HT-29 (cell line): ENCODE results near the gene PIK3R1. TPM values are rescaled to one million over a fixed set of nuclear protein-coding genes. Genes with fewer than 3 reads are reported as not detected.
"Not testable (repeated sequence)": the region's sequence is repeated elsewhere in the genome, so short reads cannot be mapped to it uniquely, and the experiment has no call there.

Source experiments
- DNase-seq: peaks from one replicate; pipeline ENCODE4 v3.0.0-alpha.2; 2015; ENCODE audit warnings: low spot score
- total RNA-seq: library from RNA; depleted of rRNA; stranded (reverse); fragments of >200 nt; shearing (Covaris generic); gene quantifications from 2 replicates; pipeline ENCODE4 v1.2.3, GENCODE V29; 2014

PIK3R1 gene
- total RNA-seq, 1 experiment from 2014 or later = 31.3 TPM

- no peak for DNase-seq
Observed at GRCh38 chr5:68193481-68194036, 22.0 kb upstream of the PIK3R1 start.

DNA sequence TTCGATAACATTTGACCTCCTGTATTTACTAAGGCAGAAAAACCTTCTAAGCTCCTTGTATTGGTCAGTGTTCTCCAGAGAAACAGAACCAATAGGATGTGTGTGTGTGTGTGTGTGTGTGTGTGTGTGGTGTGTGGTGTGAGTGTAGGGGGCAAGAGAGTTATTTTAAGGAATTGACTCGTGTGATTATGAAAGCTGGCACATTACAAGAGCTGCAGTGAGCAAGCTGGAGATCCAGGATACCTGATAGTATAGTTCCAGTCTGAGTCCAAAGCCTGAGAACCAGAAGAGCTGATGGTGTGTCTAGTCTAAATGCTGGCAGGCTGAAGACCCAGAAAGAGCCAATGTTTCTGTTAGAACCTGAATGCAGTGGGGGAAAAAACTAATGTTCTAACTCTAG is 21.2 kb upstream of the PIK3R1 start:
- DNase-seq = no peak

DNA sequence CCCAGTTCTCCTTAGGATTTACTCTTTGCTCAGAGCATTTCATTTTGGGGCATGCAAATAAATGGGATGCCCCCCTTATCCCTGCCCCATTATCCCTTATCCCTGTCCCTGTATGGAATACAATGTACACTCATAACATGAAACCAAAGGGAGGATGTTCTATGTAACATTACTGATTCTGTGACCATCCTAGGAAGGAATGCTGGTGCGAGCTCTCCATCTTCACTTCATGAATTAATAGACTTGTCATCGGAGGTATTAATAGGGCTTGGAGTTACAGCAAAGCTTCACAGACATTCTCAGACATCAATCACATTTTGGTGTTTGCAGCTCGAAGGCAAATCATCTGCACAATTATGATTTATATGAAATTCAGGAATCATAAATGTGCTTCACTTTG is 20.4 kb upstream of the PIK3R1 start:
- DNase-seq = no peak

DNA sequence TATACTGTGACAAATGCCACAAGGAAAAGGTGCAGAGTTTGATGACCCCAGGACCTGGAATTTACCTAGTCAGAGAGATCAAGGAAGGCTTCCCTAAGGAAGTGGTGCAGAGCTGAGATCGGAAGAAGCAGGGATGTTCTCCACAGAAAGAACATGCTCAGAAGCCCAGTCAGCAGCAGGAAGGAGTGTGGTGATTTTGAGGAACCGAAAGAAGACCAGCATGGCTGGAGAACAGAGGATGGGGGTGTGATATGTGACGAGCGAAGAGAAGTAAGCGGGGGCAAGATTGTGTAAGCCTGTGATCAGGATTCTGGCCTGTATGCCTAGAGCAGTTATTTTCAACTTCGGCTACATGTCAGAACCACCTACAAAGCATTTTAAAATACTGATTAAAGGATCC is 18.7 kb upstream of the PIK3R1 start:
- DNase-seq = no peak

- DNase-seq = no peak
Observed at GRCh38 chr5:68200288-68200687, 15.3 kb upstream of the PIK3R1 start.

DNA sequence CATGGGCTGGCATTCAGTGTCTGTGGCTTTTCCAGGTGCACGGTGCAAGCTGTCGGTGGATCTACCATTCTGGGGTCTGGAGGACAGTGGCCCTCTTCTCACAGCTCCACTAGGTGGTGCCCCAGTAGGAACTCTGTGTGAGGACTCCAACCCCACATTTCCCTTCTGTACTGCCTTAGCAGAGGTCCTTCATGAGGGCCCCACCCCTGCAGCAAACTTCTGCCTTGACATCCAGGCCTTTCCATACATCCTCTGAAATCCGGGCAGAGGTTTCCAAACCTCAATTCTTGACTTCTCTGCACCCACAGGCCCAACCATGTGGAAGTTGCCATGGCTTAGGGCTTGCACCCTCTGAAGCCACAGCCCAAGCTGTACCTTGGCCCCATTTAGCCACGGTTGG is 4.9 kb upstream of the PIK3R1 start:
- DNase-seq = not testable (repeated sequence)

GRCh38 chr5:68214482-68215207 is 911 bp upstream of the PIK3R1 start:
- peak; percentile 29 for DNase-seq

GRCh38 chr5:68215898-68216244 is 315 bp downstream of the PIK3R1 start:
- no peak for DNase-seq

- DNase-seq = peak; percentile 48
Observed at GRCh38 chr5:68216245-68217046, 890 bp downstream of the PIK3R1 start.

DNA sequence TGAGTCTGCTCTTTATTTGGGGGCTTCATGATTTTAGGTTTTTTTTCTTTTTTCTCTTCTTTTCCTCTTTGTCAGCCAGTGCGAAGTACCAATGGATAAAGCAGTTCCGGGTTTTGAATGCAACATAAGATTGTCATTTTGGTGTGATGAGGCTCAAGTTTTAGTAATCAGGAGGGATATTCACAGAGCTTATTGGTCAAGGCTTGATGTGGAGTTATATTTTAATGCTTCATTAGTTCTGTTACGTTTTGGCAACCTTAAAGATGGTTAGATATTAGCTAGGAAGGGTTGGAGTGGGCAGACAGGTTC is 1.4 kb downstream of the PIK3R1 start:
- DNase-seq = no peak

GRCh38 chr5:68217528-68217927 is 2.0 kb downstream of the PIK3R1 start:
- no peak for DNase-seq

DNA sequence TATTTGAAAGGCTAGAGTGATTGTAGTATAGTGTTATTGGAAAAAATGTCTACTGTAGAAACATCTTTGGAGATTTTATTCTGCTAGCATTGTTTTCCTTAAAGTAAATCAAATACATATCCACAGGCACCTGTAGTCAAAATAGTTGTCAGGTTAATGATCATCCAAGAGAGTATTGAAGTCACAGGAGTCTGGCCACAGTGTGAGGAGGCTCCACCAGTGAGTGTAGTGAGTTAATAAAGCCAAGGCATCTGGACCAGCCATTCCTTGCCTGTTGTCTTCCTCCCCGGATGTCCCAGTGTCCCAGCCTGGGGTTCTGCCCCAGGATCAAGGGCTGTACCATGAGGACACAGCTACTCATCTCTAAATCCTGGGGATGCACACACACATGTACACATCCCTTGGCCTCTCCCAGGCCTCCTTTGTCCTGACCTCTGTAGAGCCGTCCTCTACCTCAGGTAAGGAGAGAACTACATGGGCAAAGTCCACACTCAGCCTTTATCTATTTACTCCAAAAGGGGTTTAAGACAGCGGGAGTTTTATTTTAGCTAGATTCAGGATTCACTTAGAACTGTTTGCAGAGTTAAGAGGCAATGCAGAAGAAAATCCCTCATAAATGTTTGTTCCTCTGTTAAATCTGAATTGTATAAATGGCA is 3.7 kb downstream of the PIK3R1 start:
- peak; percentile 19 for DNase-seq

DNA sequence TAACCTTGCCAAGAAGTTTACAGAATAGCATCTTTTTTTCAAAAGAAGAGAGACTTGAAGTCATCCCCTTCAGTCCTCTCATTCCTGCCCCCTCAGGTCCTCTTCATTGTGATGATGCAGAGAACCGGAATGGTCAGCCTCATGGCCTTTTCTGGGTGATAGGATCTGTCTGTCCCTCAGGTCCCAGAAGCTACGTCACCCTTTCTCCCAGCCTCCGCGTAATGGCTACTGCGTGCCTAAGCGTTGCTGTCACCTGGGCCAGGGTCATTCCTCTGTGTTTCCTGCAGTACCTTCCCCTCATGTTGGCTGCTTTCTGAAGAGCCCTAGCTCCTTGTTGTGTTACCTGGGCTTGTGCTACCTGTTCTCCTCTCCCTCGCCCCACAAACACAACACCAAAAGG is 4.7 kb downstream of the PIK3R1 start:
- DNase-seq = no peak

DNA sequence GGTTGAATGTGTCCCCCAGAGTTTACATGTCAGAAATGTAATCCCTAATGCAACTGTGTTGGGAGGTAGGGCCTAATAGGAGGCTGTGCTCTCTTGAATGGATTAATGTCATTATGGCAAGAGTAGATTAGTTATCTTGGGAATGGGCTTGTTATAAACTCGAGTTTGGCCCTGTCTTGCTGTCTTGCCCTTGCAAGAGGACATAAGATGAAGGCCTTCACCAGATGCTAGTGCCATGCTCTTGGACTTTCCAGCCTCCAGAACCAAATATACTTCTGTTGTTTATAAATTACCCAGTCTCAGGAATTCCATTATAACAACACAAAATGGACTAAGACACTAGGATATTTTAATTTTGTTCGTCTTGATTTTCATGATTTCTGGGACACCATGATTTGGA is 5.4 kb downstream of the PIK3R1 start:
- no peak for DNase-seq

DNA sequence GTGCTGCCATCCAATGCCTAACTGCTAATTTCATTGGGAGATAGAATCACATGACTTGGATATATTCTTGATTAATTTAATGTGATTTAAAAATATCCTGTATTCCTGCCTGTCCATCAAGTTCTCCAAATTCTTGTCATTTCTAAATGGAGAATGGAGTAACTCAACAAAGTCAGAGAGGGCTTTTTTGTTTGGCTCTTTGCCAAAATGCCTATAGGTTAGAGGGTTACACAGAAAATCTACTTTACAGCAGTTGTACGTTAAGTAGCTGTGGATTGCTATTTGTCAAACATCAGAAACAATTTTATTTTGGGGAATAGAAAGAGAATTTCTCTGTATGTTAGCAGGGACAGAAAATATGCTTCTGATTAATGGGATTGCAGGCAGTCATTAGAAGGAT is 5.9 kb downstream of the PIK3R1 start:
- DNase-seq = no peak

GRCh38 chr5:68222310-68222709 is 6.8 kb downstream of the PIK3R1 start:
- DNase-seq = no peak

DNA sequence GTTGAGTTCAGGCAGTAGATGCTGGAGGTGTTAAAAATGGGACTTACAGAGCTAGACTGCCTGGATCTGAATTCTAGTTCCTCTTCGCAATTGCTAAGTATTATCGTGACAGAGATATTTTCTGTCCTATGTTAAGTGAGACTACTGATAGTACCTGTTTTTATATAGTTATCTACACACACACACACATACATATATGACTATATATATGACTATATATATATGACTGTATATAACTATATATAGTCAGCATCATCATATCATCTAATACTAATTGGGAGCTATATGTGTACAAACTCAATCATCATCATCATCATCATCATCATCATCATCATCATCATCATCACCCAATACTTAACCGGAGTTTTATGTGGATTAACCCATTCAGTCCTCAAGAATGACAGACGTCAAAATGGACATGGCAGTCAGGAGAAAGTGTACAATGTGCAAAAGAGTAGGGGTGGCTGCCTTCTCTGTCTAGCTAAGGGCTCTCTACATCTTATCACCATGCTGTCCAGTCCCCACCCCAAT is 7.3 kb downstream of the PIK3R1 start:
- DNase-seq = no peak

- DNase-seq = no peak
Observed at GRCh38 chr5:68223904-68224303, 8.3 kb downstream of the PIK3R1 start.

DNA sequence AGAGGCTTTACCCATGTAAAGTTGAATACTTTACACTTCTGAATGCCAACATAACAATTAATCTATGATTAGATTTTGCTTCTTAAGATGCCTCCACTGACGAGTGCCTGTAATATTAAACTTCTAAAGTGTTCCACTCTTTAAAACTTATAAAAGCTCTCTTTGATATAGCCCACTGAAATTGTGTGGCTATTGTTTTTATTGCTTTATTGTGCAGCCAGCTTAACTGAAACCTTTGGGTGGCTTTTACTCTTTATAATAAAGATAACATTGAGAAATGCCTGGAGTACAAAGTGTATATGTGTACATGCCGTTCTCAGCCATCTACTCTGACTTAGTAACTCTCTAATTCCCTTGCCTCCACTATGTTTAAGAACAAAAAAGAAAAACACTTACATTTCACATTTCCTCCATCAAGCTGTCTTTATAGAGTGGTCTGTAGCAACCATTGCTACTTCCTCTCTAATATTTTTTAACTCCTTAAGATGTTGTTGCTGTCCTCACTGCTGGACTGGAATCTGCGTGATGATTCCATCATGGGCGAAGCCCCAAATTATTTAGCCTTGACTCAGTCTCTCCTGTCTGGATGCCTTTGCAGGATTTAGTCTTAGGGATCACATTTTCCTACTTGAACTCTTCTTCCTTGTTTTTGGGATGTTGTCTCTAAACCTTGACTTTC is 9.1 kb downstream of the PIK3R1 start:
- DNase-seq = peak; percentile 30

DNA sequence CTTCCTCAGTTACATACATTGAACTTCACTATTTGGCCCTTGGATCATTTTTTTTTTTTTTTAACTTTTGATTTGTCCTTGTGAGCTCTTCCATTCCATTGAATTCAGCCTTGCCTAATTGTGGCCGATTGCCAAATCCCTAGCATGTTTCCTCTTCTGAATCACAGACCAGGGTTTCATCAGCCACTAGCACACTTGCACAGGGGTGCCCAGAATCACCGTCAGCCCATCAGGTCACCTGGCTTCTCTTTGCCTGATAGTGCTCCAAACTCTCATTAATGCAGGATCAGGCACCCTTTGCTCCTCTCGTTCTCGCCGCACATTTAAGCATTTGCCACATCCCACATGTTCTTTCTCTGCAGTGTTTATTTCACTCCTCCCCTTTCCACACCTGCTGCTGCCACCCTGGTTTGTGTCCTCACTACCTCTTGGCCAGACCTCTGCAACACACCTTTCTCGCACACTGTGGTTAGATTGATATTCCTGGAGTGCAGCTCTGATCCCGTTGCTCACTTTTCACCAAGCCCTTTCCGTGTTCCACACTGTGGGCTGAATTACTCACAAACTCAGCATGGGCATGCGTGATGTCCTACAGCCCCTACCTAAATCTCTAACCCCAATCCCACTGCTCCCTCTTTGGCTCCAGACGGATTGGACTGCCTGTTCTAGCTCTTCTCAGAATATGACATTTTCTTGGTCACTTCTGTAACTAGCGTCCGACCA is 9.8 kb downstream of the PIK3R1 start:
- DNase-seq = peak; percentile 73

DNA sequence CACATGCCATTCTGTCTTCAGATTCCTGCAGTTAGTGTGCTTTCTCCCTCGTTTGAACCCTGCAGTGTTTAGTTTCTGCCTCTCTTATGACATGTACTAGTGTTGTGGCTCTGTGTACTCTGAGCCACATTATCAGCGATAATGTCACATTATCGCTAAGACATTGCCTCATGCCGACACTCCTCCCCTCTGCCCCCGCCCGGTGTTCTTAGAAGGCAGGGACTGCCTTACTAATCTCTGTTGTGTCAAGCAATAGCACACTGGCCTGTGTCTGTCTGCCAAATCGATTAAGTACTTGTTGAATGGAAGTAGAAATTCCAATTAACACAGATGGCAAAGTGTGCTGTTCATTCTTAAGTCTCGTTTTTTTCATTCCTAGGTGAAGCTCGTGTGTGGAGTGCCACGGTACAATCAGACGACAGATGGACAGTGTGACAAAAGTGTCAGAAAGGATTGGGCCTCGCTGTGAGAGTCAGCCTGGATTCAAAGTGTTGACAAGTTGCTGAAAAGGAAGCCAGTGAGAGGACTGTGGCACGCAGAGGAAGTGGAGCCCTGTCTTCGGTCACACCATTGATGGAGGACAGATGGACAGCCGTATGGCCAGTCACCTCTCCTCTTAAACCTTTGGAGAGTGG is 10.5 kb downstream of the PIK3R1 start:
- no peak for DNase-seq
